Measurements from ENCODE around the gene CACHD1. TPM values are rescaled to one million over a fixed set of nuclear protein-coding genes. Genes with fewer than 3 reads are reported as not detected.

CACHD1 gene
- total RNA-seq, 1 donor = 3.8 TPM

Small RNA genes within 50 kb of the gene (small RNA-seq; reads per million reads assigned to genes)
- not detected for gene MIR4794

Measured in hematopoietic multipotent progenitor cell (in vitro differentiated cells).